Measurements from ENCODE around the gene MFAP3L. TPM values are rescaled to one million over a fixed set of nuclear protein-coding genes. Genes with fewer than 3 reads are reported as not detected.
A peak's percentile ranks its signal among the peaks of the same experiment; 100 is the strongest.

The MFAP3L gene
- polyA plus RNA-seq, 10 donors = 0.83 to 4.7 (median 1.6) TPM

- no peak for DNase-seq
These were observed 37.9 kb downstream of the MFAP3L start for GRCh38 chr4:169988252-169988651.

GRCh38 chr4:169987327-169988228 lies 38.6 kb downstream of the MFAP3L start:
- no peak for DNase-seq

GRCh38 chr4:169986369-169986768 lies 39.8 kb downstream of the MFAP3L start:
- no peak for DNase-seq

- no peak for DNase-seq
These were observed 40.3 kb downstream of the MFAP3L start for GRCh38 chr4:169985881-169986280.

- no peak for DNase-seq
These were observed 41.5 kb downstream of the MFAP3L start for GRCh38 chr4:169984745-169985144.

GRCh38 chr4:169984173-169984572 lies 42.0 kb downstream of the MFAP3L start:
- no peak for DNase-seq

- no peak for DNase-seq
These were observed 49.2 kb downstream of the MFAP3L start for GRCh38 chr4:169976951-169977350.

- DNase-seq = no peak
These were observed 50.1 kb downstream of the MFAP3L start for GRCh38 chr4:169975838-169976796.

- no peak for DNase-seq
These were observed 50.9 kb downstream of the MFAP3L start for GRCh38 chr4:169975131-169975837.

GRCh38 chr4:169971456-169972015 lies 54.7 kb downstream of the MFAP3L start:
- DNase-seq = no peak

GRCh38 chr4:169968999-169969398 lies 57.2 kb downstream of the MFAP3L start:
- peak in 1 of 3 donors; percentile 81 for DNase-seq

GRCh38 chr4:169963998-169964397 lies 62.2 kb downstream of the MFAP3L start:
- peak in 2 of 3 donors; percentile 3 to 4 for DNase-seq

GRCh38 chr4:169959254-169959653 lies 66.9 kb downstream of the MFAP3L start:
- DNase-seq = no peak

- DNase-seq = no peak
These were observed 67.6 kb downstream of the MFAP3L start for GRCh38 chr4:169958629-169959028.

GRCh38 chr4:169957785-169958184 lies 68.4 kb downstream of the MFAP3L start:
- no peak for DNase-seq

- DNase-seq = peak in 1 of 3 donors; percentile 18
These were observed 69.9 kb downstream of the MFAP3L start for GRCh38 chr4:169956091-169956843.

GRCh38 chr4:169955521-169955920 lies 70.7 kb downstream of the MFAP3L start:
- DNase-seq = no peak

GRCh38 chr4:169952236-169953002 lies 73.8 kb downstream of the MFAP3L start:
- no peak for DNase-seq

- DNase-seq = no peak
These were observed 77.9 kb downstream of the MFAP3L start for GRCh38 chr4:169948271-169948670.

- no peak for DNase-seq
These were observed 80.6 kb downstream of the MFAP3L start for GRCh38 chr4:169945636-169946035.

Measured in muscle of back (tissue), 11 donors.